BLaER1 treated with 17β-estradiol and CSF1 and Interleukin-3, amounts not matched to agents 10 nM and 100 nM (cell line): ENCODE results near the gene GPR78.
"Not testable (repeated sequence)": the region's sequence is repeated elsewhere in the genome, so short reads cannot be mapped to it uniquely, and the experiment has no call there.

Experiments
- H3K27ac ChIP-seq, 11 experiments: shearing (Covaris generic); formaldehyde crosslinking; 2 replicates each; pipeline ENCODE4 v1.8.1; 2022
- H3K27me3 ChIP-seq, 11 experiments: shearing (Covaris generic); formaldehyde crosslinking; 2 replicates each; pipeline ENCODE4 v1.8.1; 2022
- H3K36me3 ChIP-seq, 11 experiments: shearing (Covaris generic); formaldehyde crosslinking; 2 replicates each; pipeline ENCODE4 v1.8.1; 2022
- H3K4me1 ChIP-seq, 10 experiments: shearing (Covaris generic); formaldehyde crosslinking; 2 replicates each; pipeline ENCODE4 v1.8.1; 2022
- H3K4me2 ChIP-seq, 11 experiments: shearing (Covaris generic); formaldehyde crosslinking; 2 replicates each; pipeline ENCODE4 v1.8.1; 2022
- H3K4me3 ChIP-seq, 10 experiments: shearing (Covaris generic); formaldehyde crosslinking; 2 replicates each; pipeline ENCODE4 v1.8.1; 2022
- H3K9ac ChIP-seq, 11 experiments: shearing (Covaris generic); formaldehyde crosslinking; 2 replicates each; pipeline ENCODE4 v1.8.1; 2022
- H3K9me3 ChIP-seq, 11 experiments: shearing (Covaris generic); formaldehyde crosslinking; replicated peaks in 1 of 11; 2 replicates each; pipeline ENCODE4 v1.8.1; 2022
- H4K20me1 ChIP-seq, 11 experiments: shearing (Covaris generic); formaldehyde crosslinking; 2 replicates each; pipeline ENCODE4 v1.8.1; 2022
- Cebpa-rat ChIP-seq, 11 experiments: shearing (Covaris generic); IDR thresholded peaks; 2 replicates each; pipeline ENCODE4 v1.8.1; 2022

The GPR78 gene

GRCh38 chr4:8564595-8564994, 15.6 kb upstream of the GPR78 start:
- H3K4me2 ChIP-seq = no peak overlapping the region
- no peaks in the 10 kb centered on the region; a peak in 1 of 22 replicates for H4K20me1 ChIP-seq
- H3K4me3 ChIP-seq = no peak overlapping the region
- H3K9me3 ChIP-seq = no peaks in the 10 kb centered on the region
- no peak overlapping the region for H3K27ac ChIP-seq
- no peaks in the 10 kb centered on the region for H3K36me3 ChIP-seq
- H3K27me3 ChIP-seq = no peaks in the 10 kb centered on the region
- TF ChIP-seq Cebpa-rat (IDR thresholded peaks at IDR 0.05) = no peak
- H3K9ac ChIP-seq = no peak overlapping the region
- H3K4me1 ChIP-seq = peaks cover 0 to 26% (median 24%) of the 10 kb centered on the region in 10 experiments; a peak in 16 of 20 replicates

GRCh38 chr4:8568068-8568668, 12.0 kb upstream of the GPR78 start:
- Histone ChIP-seq H4K20me1 (peaks cover 0 to under 1% (median 0%) of the 10 kb centered on the region in 11 experiments; a peak in 2 of 22 replicates), H3K4me2 (no peak overlapping the region), H3K36me3 (no peaks in the 10 kb centered on the region), H3K4me3 (no peak overlapping the region), H3K27ac (no peak overlapping the region), H3K27me3 (no peaks in the 10 kb centered on the region), H3K4me1 (no peaks in the 10 kb centered on the region), H3K9ac (no peak overlapping the region), H3K9me3 (no peaks in the 10 kb centered on the region)
- no peak for TF ChIP-seq Cebpa-rat (IDR thresholded peaks at IDR 0.05)

- no peak overlapping the region for H3K9ac ChIP-seq
- no peaks in the 10 kb centered on the region for H3K9me3 ChIP-seq
- no peak overlapping the region for H3K27ac ChIP-seq
- H3K27me3 ChIP-seq = no peaks in the 10 kb centered on the region
- H3K4me3 ChIP-seq = no peak overlapping the region
- no peaks in the 10 kb centered on the region for H3K36me3 ChIP-seq
- no peaks in the 10 kb centered on the region for H3K4me1 ChIP-seq
- TF ChIP-seq Cebpa-rat (IDR thresholded peaks at IDR 0.05) = no peak
- no peak overlapping the region for H3K4me2 ChIP-seq
- H4K20me1 ChIP-seq = peaks cover 0 to 14% (median 0%) of the 10 kb centered on the region in 11 experiments; a peak in 4 of 22 replicates
Observed at GRCh38 chr4:8570201-8570600, 10.0 kb upstream of the GPR78 start.

GRCh38 chr4:8571702-8572685, 8.2 kb upstream of the GPR78 start:
- H3K9me3 ChIP-seq = no peaks in the 10 kb centered on the region
- no peaks in the 10 kb centered on the region for H3K27me3 ChIP-seq
- peaks cover 0 to 17% (median 0%) of the 10 kb centered on the region in 11 experiments; a peak in 5 of 22 replicates for H4K20me1 ChIP-seq
- no peak overlapping the region for H3K27ac ChIP-seq
- no peak overlapping the region for H3K4me2 ChIP-seq
- no peaks in the 10 kb centered on the region for H3K4me1 ChIP-seq
- no peak overlapping the region for H3K4me3 ChIP-seq
- TF ChIP-seq Cebpa-rat (IDR thresholded peaks at IDR 0.05) = no peak
- H3K9ac ChIP-seq = no peak overlapping the region
- no peaks in the 10 kb centered on the region for H3K36me3 ChIP-seq

GRCh38 chr4:8573266-8573665, 6.9 kb upstream of the GPR78 start:
- Histone ChIP-seq H3K27me3 (no peaks in the 10 kb centered on the region; a peak in 1 of 22 replicates), H3K4me2 (no peak overlapping the region), H3K9ac (no peak overlapping the region), H3K4me3 (no peak overlapping the region), H3K36me3 (no peaks in the 10 kb centered on the region), H4K20me1 (peaks cover 0 to 27% (median 0%) of the 10 kb centered on the region in 11 experiments; a peak in 7 of 22 replicates), H3K9me3 (no peaks in the 10 kb centered on the region), H3K27ac (no peak overlapping the region), H3K4me1 (no peaks in the 10 kb centered on the region)
- no peak for TF ChIP-seq Cebpa-rat (IDR thresholded peaks at IDR 0.05)

GRCh38 chr4:8574796-8575370, 5.3 kb upstream of the GPR78 start:
- Histone ChIP-seq H3K4me1 (peaks cover 0 to 9% (median 2%) of the 10 kb centered on the region in 10 experiments; a peak in 7 of 20 replicates), H3K4me2 (no peak overlapping the region), H3K27ac (no peak overlapping the region), H4K20me1 (peaks cover 0 to 27% (median 0%) of the 10 kb centered on the region in 11 experiments; a peak in 8 of 22 replicates), H3K9ac (no peak overlapping the region), H3K4me3 (no peak overlapping the region), H3K36me3 (no peaks in the 10 kb centered on the region), H3K9me3 (no peaks in the 10 kb centered on the region), H3K27me3 (no peaks in the 10 kb centered on the region; a peak in 1 of 22 replicates)
- no peak for TF ChIP-seq Cebpa-rat (IDR thresholded peaks at IDR 0.05)

GRCh38 chr4:8575457-8575856, 4.7 kb upstream of the GPR78 start:
- no peaks in the 10 kb centered on the region for H3K9me3 ChIP-seq

GRCh38 chr4:8576591-8576990, 3.6 kb upstream of the GPR78 start:
- not testable (repeated sequence) for H3K9ac ChIP-seq, H3K36me3 ChIP-seq, H3K27me3 ChIP-seq, H3K27ac ChIP-seq, H3K4me3 ChIP-seq, H3K9me3 ChIP-seq, H3K4me2 ChIP-seq
- peaks cover 0 to 20% (median 8%) of the 10 kb centered on the region in 10 experiments; a peak in 12 of 20 replicates for H3K4me1 ChIP-seq
- H4K20me1 ChIP-seq = peaks cover 0 to 39% (median 10%) of the 10 kb centered on the region in 11 experiments; a peak in 12 of 22 replicates

More at GRCh38 chr4:8575457-8575856, 4.7 kb upstream of the GPR78 start:
- TF ChIP-seq Cebpa-rat (IDR thresholded peaks at IDR 0.05) = no peak
- no peaks in the 10 kb centered on the region; a peak in 1 of 22 replicates for H3K27me3 ChIP-seq
- H3K4me2 ChIP-seq = no peak overlapping the region
- H3K4me3 ChIP-seq = no peak overlapping the region
- no peak overlapping the region for H3K9ac ChIP-seq
- peaks cover 0 to 10% (median 2%) of the 10 kb centered on the region in 10 experiments; a peak in 7 of 20 replicates for H3K4me1 ChIP-seq
- H4K20me1 ChIP-seq = peaks cover 0 to 28% (median 0%) of the 10 kb centered on the region in 11 experiments; a peak in 8 of 22 replicates
- H3K36me3 ChIP-seq = no peaks in the 10 kb centered on the region
- no peak overlapping the region for H3K27ac ChIP-seq

- Histone ChIP-seq H3K4me2 (no peak overlapping the region), H3K4me3 (no peak overlapping the region), H3K27me3 (peaks cover 0 to 10% (median 0%) of the 10 kb centered on the region in 11 experiments; a peak in 8 of 22 replicates), H3K4me1 (peaks cover 0 to 25% (median 12%) of the 10 kb centered on the region in 10 experiments; a peak in 12 of 20 replicates), H3K36me3 (no peaks in the 10 kb centered on the region), H4K20me1 (peaks cover 0 to 44% (median 14%) of the 10 kb centered on the region in 11 experiments; a peak in 12 of 22 replicates), H3K9ac (no peak overlapping the region), H3K27ac (no peak overlapping the region), H3K9me3 (peaks cover 0 to 7% (median 0%) of the 10 kb centered on the region in 11 experiments; a peak in 1 of 22 replicates)
- TF ChIP-seq Cebpa-rat (IDR thresholded peaks at IDR 0.05) = no peak
Observed at GRCh38 chr4:8577046-8577445, 3.1 kb upstream of the GPR78 start.
